A549 (cell line): ENCODE results near the gene TOB1.

Experiments used
- CEBPB ChIP-seq, 2 experiments: fragments of >200 bp in 1 of 2; sonication (Bioruptor Twin) in 1 of 2; formaldehyde crosslinking in 1 of 2; IDR thresholded peaks; 2 replicates each; pipeline ENCODE4 v1.6.1; 2012 to 2016
- CTCF ChIP-seq: fragments of >200 bp; sonication (Bioruptor Twin); formaldehyde crosslinking; IDR thresholded peaks from 3 replicates; pipeline ENCODE4 v1.5.1; 2016
- ELK1 ChIP-seq: fragments of 150-350 bp; IDR thresholded peaks from 2 replicates; pipeline ENCODE4 v1.6.1; 2014; ENCODE audit warnings: low read depth, mild to moderate bottlenecking, low read length
- JUNB ChIP-seq: fragments of >200 bp; sonication (Bioruptor Twin); formaldehyde crosslinking; IDR thresholded peaks from 2 replicates; pipeline ENCODE4 v1.6.1; 2016
- NR3C1 ChIP-seq: fragments of >200 bp; sonication (Bioruptor Twin); formaldehyde crosslinking; IDR thresholded peaks from 3 replicates; pipeline ENCODE4 v1.6.1; 2017
- PBX3 ChIP-seq: IDR thresholded peaks from 2 replicates; pipeline ENCODE4 v1.6.1; 2012
- POLR2A ChIP-seq: IDR thresholded peaks from 2 replicates; pipeline ENCODE4 v1.6.1; 2012; ENCODE audit warnings: mild to moderate bottlenecking, low read length
- RAD21 ChIP-seq, 2 experiments: fragments of >200 bp in 1 of 2; sonication (Bioruptor Twin) in 1 of 2; formaldehyde crosslinking in 1 of 2; IDR thresholded peaks in 1 of 2; conservative IDR thresholded peaks in 1 of 2; 2 replicates in 1 of 2; 3 replicates in 1 of 2; pipeline ENCODE4 v1.6.1; 2012 to 2018; ENCODE audit warnings: inconsistent platforms in 1 of 2
- REST ChIP-seq: fragments of 200-600 bp; sonication (generic); IDR thresholded peaks from 2 replicates; pipeline ENCODE4 v1.6.1; 2016; ENCODE audit warnings: antibody characterized with exemption, mild to moderate bottlenecking, moderate library complexity
- SMC3 ChIP-seq: fragments of >200 bp; sonication (Bioruptor Twin); formaldehyde crosslinking; IDR thresholded peaks from 3 replicates; pipeline ENCODE4 v1.6.1; 2018; ENCODE audit warnings: inconsistent platforms
- ZNF302 ChIP-seq: fragments of 250-450 bp; sonication (Bioruptor Pico); IDR thresholded peaks from 2 replicates; pipeline ENCODE4 v1.9.0; 2021; ENCODE audit warnings: inconsistent platforms, mild to moderate bottlenecking, moderate library complexity

DNA sequence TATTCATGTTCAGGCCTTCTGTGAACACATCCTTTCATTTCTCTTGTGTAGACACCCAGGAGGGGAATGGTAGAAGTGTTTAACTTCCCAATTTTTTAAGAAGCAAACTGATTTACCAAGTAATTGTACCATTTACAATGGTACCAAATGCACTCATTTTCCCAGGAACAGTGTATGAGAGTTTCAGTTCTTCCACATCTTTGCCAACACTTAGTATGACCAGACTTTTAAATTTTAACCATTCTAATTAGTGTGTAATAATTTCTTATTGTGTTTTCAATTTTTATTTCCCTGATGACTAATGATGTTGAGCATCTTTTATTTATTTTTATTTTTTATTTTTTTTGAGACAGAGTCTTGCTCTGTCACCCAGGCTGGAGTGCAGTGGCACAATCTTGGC, 41.0 kb downstream of the TOB1 start:
- TF ChIP-seq RAD21 (conservative IDR thresholded peaks at IDR 0.05 in 1 of 2, IDR thresholded peaks at IDR 0.05 in 1 of 2) (no peak), POLR2A (no peak), CTCF (no peak), REST (no peak), SMC3 (no peak), NR3C1 (no peak), CEBPB (IDR thresholded peaks at IDR 0.05) (no peak), ELK1 (no peak), PBX3 (no peak), ZNF302 (CRISPR knock-in tag) (no peak), JUNB (no peak)
